DOHH2 (cell line): ENCODE results near the gene KPNA6.

Source experiments
- CTCF ChIP-seq: fragments of 200-600 bp; sonication (generic); IDR thresholded peaks from one replicate; pipeline ENCODE4 v1.5.1; 2014; ENCODE audit warnings: antibody characterized with exemption, mild to moderate bottlenecking, low read depth, low read length; ENCODE audit not compliant: poor library complexity, severe bottlenecking
- EZH2phosphoT487 ChIP-seq: fragments of 200-600 bp; sonication (generic); IDR thresholded peaks from 2 replicates; pipeline ENCODE4 v1.6.1; 2017; ENCODE audit warnings: borderline replicate concordance, mild to moderate bottlenecking, antibody characterized with exemption, low read length, moderate library complexity, mixed read lengths

GRCh38 chr1:32204943-32205361 is 97.1 kb downstream of the KPNA6 start:
- TF ChIP-seq CTCF (no peak), EZH2phosphoT487 (no peak)
